Measurements from ENCODE around the gene NCAM2. TPM values are rescaled to one million over a fixed set of nuclear protein-coding genes. Genes with fewer than 3 reads are reported as not detected.

Gene NCAM2
- total RNA-seq, 1 donor from 2014 or later, result 7.2 TPM

GRCh38 chr21:21025742-21026141 lies 27.5 kb downstream of the NCAM2 start:
- no peak overlapping the region for H3K27ac ChIP-seq
- H3K36me3 ChIP-seq, result no peaks in the 10 kb centered on the region
- intact Hi-C loops (cut with DNase I), result no loop called here
- H3K4me3 ChIP-seq, result no peak overlapping the region
- DNase-seq (ENCODE audit: low spot score in 2 of 2), result no peak
- no peaks in the 10 kb centered on the region for H3K27me3 ChIP-seq
- no peak for TF ChIP-seq CTCF (IDR thresholded peaks at IDR 0.05)
- H3K9me3 ChIP-seq, result no peaks in the 10 kb centered on the region
- H3K4me1 ChIP-seq, result no peaks in the 10 kb centered on the region

GRCh38 chr21:21028275-21028820 lies 30.1 kb downstream of the NCAM2 start:
- DNase-seq (ENCODE audit: low spot score in 2 of 2), result no peak
- H3K9me3 ChIP-seq, result no peaks in the 10 kb centered on the region
- no peak overlapping the region for H3K4me3 ChIP-seq
- no peak overlapping the region for H3K27ac ChIP-seq
- intact Hi-C loops (cut with DNase I), result no loop called here
- H3K27me3 ChIP-seq, result no peaks in the 10 kb centered on the region
- no peaks in the 10 kb centered on the region for H3K36me3 ChIP-seq
- no peaks in the 10 kb centered on the region for H3K4me1 ChIP-seq
- no peak for TF ChIP-seq CTCF (IDR thresholded peaks at IDR 0.05)

GRCh38 chr21:21029164-21029563 lies 31.0 kb downstream of the NCAM2 start:
- Histone ChIP-seq H3K9me3 (no peaks in the 10 kb centered on the region), H3K36me3 (no peaks in the 10 kb centered on the region), H3K4me3 (no peak overlapping the region), H3K4me1 (no peaks in the 10 kb centered on the region), H3K27ac (no peak overlapping the region), H3K27me3 (no peaks in the 10 kb centered on the region)
- no peak for DNase-seq (ENCODE audit: low spot score in 2 of 2)
- TF ChIP-seq CTCF (IDR thresholded peaks at IDR 0.05), result no peak
- intact Hi-C loops (cut with DNase I), result no loop called here

GRCh38 chr21:21030311-21030710 lies 32.1 kb downstream of the NCAM2 start:
- no peak for TF ChIP-seq CTCF (IDR thresholded peaks at IDR 0.05)
- Histone ChIP-seq H3K36me3 (no peaks in the 10 kb centered on the region), H3K9me3 (no peaks in the 10 kb centered on the region), H3K27ac (no peak overlapping the region), H3K27me3 (no peaks in the 10 kb centered on the region), H3K4me1 (no peaks in the 10 kb centered on the region), H3K4me3 (no peak overlapping the region)
- no peak for DNase-seq (ENCODE audit: low spot score in 2 of 2)
- intact Hi-C loops (cut with DNase I), result no loop called here

- H3K27me3 ChIP-seq, result no peaks in the 10 kb centered on the region
- TF ChIP-seq CTCF (IDR thresholded peaks at IDR 0.05), result no peak
- no peak for DNase-seq (ENCODE audit: low spot score in 2 of 2)
- no peak overlapping the region for H3K27ac ChIP-seq
- intact Hi-C loops (cut with DNase I), result no loop called here
- no peaks in the 10 kb centered on the region for H3K36me3 ChIP-seq
- H3K4me1 ChIP-seq, result no peaks in the 10 kb centered on the region
- no peaks in the 10 kb centered on the region for H3K9me3 ChIP-seq
- H3K4me3 ChIP-seq, result no peak overlapping the region
Observed at GRCh38 chr21:21034036-21034435, 35.8 kb downstream of the NCAM2 start.

- TF ChIP-seq CTCF (IDR thresholded peaks at IDR 0.05), result no peak
- DNase-seq (ENCODE audit: low spot score in 2 of 2), result no peak
- no peak overlapping the region for H3K27ac ChIP-seq
- H3K9me3 ChIP-seq, result no peaks in the 10 kb centered on the region
- intact Hi-C loops (cut with DNase I), result no loop called here
- H3K27me3 ChIP-seq, result no peaks in the 10 kb centered on the region
- no peaks in the 10 kb centered on the region for H3K36me3 ChIP-seq
- no peaks in the 10 kb centered on the region for H3K4me1 ChIP-seq
- no peak overlapping the region for H3K4me3 ChIP-seq
Observed at GRCh38 chr21:21039624-21040170, 41.5 kb downstream of the NCAM2 start.
